IMR-90 (cell line): ENCODE measurements around the gene MARCO. TPM values are rescaled to one million over a fixed set of nuclear protein-coding genes. Genes with fewer than 3 reads are reported as not detected.

Source experiments
- ATAC-seq: fragments of 200-7000 bp; cut with Tn5 transposase; 2 replicates; pipeline ENCODE4 v1.9.1; 2020; ENCODE audit warnings: low read depth, mild to moderate bottlenecking, moderate library complexity
- BruUV-seq: library from RNA; stranded (reverse); fragments of 400-500 nt; replicated peaks from 2 replicates; lab custom pipeline; 2021; lab: Mats Ljungman, UMichigan
- CTCF ChIA-PET: fragments of 300-600 bp; formaldehyde crosslinking; extraction: SDS; loops from one replicate; lab custom pipeline; 2021; ENCODE audit warnings: antibody characterized with exemption; lab: Yijun Ruan, JAX
- POLR2A ChIA-PET: fragments of 300-600 bp; sonication (Branson Sonifier 250); formaldehyde crosslinking; loops from one replicate; lab custom pipeline; 2022; ENCODE audit warnings: antibody characterized with exemption; ENCODE audit not compliant: unreplicated experiment; lab: Charles Lee
- DNase-seq: peaks from one replicate; pipeline ENCODE4 v3.0.0; 2013
- H2AFZ ChIP-seq: replicated peaks from 2 replicates; pipeline ENCODE3; 2013; ENCODE audit warnings: low read length, mild to moderate bottlenecking; ENCODE audit not compliant: poor library complexity
- H2AK5ac ChIP-seq: 2 replicates; pipeline ENCODE4 v1.6.1; 2013; ENCODE audit warnings: low read depth, low read length, inconsistent platforms
- H2AK9ac ChIP-seq: replicated peaks from 2 replicates; pipeline ENCODE3; 2013; ENCODE audit warnings: mild to moderate bottlenecking, low read depth, low read length, moderate library complexity; ENCODE audit not compliant: poor library complexity
- H2BK120ac ChIP-seq: 2 replicates; pipeline ENCODE4 v1.6.1; 2013; ENCODE audit warnings: low read depth, low read length, inconsistent platforms
- H2BK15ac ChIP-seq: 3 replicates; pipeline ENCODE4 v1.6.1; 2013; ENCODE audit warnings: low read depth, low read length, inconsistent platforms
- H2BK20ac ChIP-seq: 2 replicates; pipeline ENCODE4 v1.6.1; 2013; ENCODE audit warnings: low read depth, mild to moderate bottlenecking, inconsistent platforms, low read length, moderate library complexity
- H2BK5ac ChIP-seq: 2 replicates; pipeline ENCODE4 v1.6.1; 2013; ENCODE audit warnings: mild to moderate bottlenecking, low read depth, low read length, inconsistent platforms; ENCODE audit not compliant: poor library complexity, severe bottlenecking
- H3K14ac ChIP-seq: replicated peaks from 2 replicates; pipeline ENCODE4 v1.6.1; 2013; ENCODE audit warnings: low read depth, low read length, inconsistent platforms
- H3K18ac ChIP-seq: 2 replicates; pipeline ENCODE4 v1.6.1; 2013; ENCODE audit warnings: low read depth, low read length, control low read depth
- H3K23ac ChIP-seq: 2 replicates; pipeline ENCODE4 v1.6.1; 2013; ENCODE audit warnings: low read depth, low read length, inconsistent platforms
- H3K27ac ChIP-seq: 2 replicates; pipeline ENCODE4 v1.5.1; 2013; ENCODE audit warnings: mild to moderate bottlenecking, control low read depth, low read length; ENCODE audit not compliant: insufficient read depth
- H3K27me3 ChIP-seq: 2 replicates; pipeline ENCODE4 v1.6.1; 2013; ENCODE audit warnings: low read length; ENCODE audit not compliant: control insufficient read depth, insufficient read depth
- H3K36me3 ChIP-seq: 2 replicates; pipeline ENCODE4 v1.6.1; 2013; ENCODE audit warnings: low read length, mixed read lengths; ENCODE audit not compliant: control insufficient read depth, insufficient read depth
- H3K4ac ChIP-seq: 2 replicates; pipeline ENCODE4 v1.6.1; 2013; ENCODE audit warnings: low read depth, low read length, inconsistent platforms
- H3K4me1 ChIP-seq: 2 replicates; pipeline ENCODE4 v1.6.1; 2013; ENCODE audit warnings: low read length, mixed read lengths; ENCODE audit not compliant: control insufficient read depth, insufficient read depth
- H3K4me2 ChIP-seq: 2 replicates; pipeline ENCODE4 v1.6.1; 2013; ENCODE audit warnings: low read depth, mild to moderate bottlenecking, control low read depth, low read length, moderate library complexity
- H3K4me3 ChIP-seq: 2 replicates; pipeline ENCODE4 v1.5.1; 2013; ENCODE audit warnings: low read depth, mild to moderate bottlenecking, control low read depth, low read length, moderate library complexity; ENCODE audit not compliant: insufficient read depth
- H3K56ac ChIP-seq: 2 replicates; pipeline ENCODE4 v1.6.1; 2013; ENCODE audit warnings: low read length, inconsistent platforms; ENCODE audit not compliant: insufficient read depth; ENCODE audit errors: extremely low read depth
- H3K79me1 ChIP-seq, 2 experiments: 2 replicates each; pipeline ENCODE4 v1.6.1; 2013; ENCODE audit warnings: low read length in 2 of 2, inconsistent platforms in 1 of 2, low read depth in 1 of 2
- H3K9ac ChIP-seq: 2 replicates; pipeline ENCODE4 v1.6.1; 2013; ENCODE audit warnings: low read depth, low read length, control low read depth
- H3K9me1 ChIP-seq: 2 replicates; pipeline ENCODE4 v1.6.1; 2013; ENCODE audit warnings: low read length, inconsistent platforms; ENCODE audit not compliant: insufficient read depth
- H3K9me3 ChIP-seq: 2 replicates; pipeline ENCODE4 v1.6.1; 2013; ENCODE audit warnings: low read length; ENCODE audit not compliant: control insufficient read depth, insufficient read depth
- H4K20me1 ChIP-seq: 2 replicates; pipeline ENCODE4 v1.6.1; 2013; ENCODE audit warnings: low read length, inconsistent platforms; ENCODE audit not compliant: insufficient read depth
- H4K5ac ChIP-seq: 2 replicates; pipeline ENCODE4 v1.6.1; 2013; ENCODE audit warnings: mild to moderate bottlenecking, low read depth, low read length, control low read depth
- H4K8ac ChIP-seq, 2 experiments: 2 replicates each; pipeline ENCODE4 v1.6.1; 2013; ENCODE audit warnings: low read depth in 2 of 2, low read length in 2 of 2, control low read depth in 1 of 2, inconsistent platforms in 1 of 2
- H4K91ac ChIP-seq: 2 replicates; pipeline ENCODE4 v1.6.1; 2013; ENCODE audit warnings: low read depth, low read length, inconsistent platforms; ENCODE audit not compliant: insufficient read depth
- CEBPB ChIP-seq: IDR thresholded peaks from 2 replicates; pipeline ENCODE4 v1.6.1; 2012; ENCODE audit warnings: low read depth, low read length, improper control_type of control experiment
- MAFK ChIP-seq: IDR thresholded peaks from 2 replicates; pipeline ENCODE4 v1.6.1; 2012; ENCODE audit warnings: low read depth, low read length, improper control_type of control experiment
- POLR2A ChIP-seq: IDR thresholded peaks from 2 replicates; pipeline ENCODE4 v1.6.1; 2012; ENCODE audit warnings: mild to moderate bottlenecking, low read depth, low read length
- WGBS, 2 experiments: methylation state at CpG; one replicate each; pipeline versions ENCODE4 v1.1.5 to v1.1.7; 2013; ENCODE audit warnings: missing lambda C conversion rate in 2 of 2; ENCODE audit not compliant: insufficient read length in 1 of 2; ENCODE audit errors: extremely low coverage in 2 of 2; 5-methylcytosine and 5-hydroxymethylcytosine counted together
- dilution Hi-C: fragments of 300-500 bp; cut with HindIII; formaldehyde crosslinking; loops from one replicate; pipeline ENCODE4 v1.14.3; 2018; ENCODE audit warnings: low sequenced_read_pairs; ENCODE audit not compliant: unreplicated experiment
- in situ Hi-C: fragments of 300-500 bp; cut with MboI; formaldehyde crosslinking; loops from 3 replicates; pipeline ENCODE4 v1.14.3; 2019; ENCODE audit warnings: low sequenced_read_pairs, inconsistent platforms, mixed read lengths
- intact Hi-C: fragments of 100-400 bp; cut with micrococcal nuclease; formaldehyde crosslinking; loops from 2 replicates; pipeline ENCODE4 v1.10.0; 2022
- polyA plus RNA-seq, 3 experiments: library from polyadenylated mRNA; depleted of rRNA; stranded (reverse); fragments of >200 nt; gene quantifications; 2 replicates each; pipeline ENCODE4 v1.2.3, GENCODE V29; 2012; ENCODE audit warnings: low replicate concordance in 1 of 3
- total RNA-seq: library from RNA; depleted of rRNA; stranded (reverse); fragments of >200 nt; gene quantifications from 2 replicates; pipeline ENCODE4 v1.2.3, GENCODE V29; 2012

The MARCO gene
- total and polyA plus RNA-seq, 2 of the 4 experiments (the other 2 are of a cell fraction) = not detected

DNA sequence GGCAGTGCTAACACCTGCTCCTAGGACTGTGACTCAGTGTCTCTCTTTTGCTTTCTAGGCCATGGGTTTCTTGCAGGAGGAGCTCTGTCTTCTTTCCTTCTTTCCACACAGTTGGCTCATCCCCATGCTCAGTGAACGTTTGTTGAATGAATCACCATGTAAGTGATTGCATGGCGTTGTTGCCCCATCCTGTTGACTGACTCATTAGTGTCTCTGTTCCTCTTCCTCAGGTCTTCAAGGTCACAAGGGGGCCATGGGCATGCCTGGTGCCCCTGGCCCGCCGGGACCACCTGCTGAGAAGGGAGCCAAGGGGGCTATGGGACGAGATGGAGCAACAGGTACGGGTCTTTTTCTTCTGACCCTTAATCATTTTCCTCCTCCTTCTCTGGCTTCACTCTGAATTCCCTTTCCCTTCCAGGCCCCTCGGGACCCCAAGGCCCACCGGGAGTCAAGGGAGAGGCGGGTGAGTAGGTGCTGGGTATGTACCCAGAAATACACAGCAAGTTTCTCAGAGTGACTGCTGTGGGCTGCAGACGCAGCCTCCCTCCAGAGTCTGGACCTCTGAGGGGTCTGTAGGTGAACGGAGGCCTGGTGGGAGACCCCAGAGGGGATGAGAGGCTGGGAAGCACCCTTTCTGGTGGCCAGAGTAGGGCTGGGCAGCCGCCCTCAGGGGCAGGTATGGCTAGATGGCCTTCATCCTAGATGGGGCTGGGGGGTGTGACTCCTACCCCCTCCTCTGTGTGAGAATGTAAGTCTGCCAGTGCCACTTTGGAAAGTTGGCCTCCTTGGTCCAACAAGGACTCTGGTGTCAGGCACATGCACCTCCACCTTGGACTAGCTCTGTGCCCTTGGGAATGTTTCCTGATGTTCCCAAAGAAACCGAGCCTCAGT lies 32.4 kb downstream of the MARCO start:
- no peak overlapping the region for H3K9ac ChIP-seq
- intact Hi-C loops (no loop called here), dilution Hi-C loops (no loop called here), in situ Hi-C loops (no loop called here)
- no peak overlapping the region for H2AFZ ChIP-seq
- no peak overlapping the region for H3K14ac ChIP-seq
- H3K9me3 ChIP-seq = no peaks in the 10 kb centered on the region
- H3K4me1 ChIP-seq = no peaks in the 10 kb centered on the region
- DNase-seq (peak; percentile 17), ATAC-seq (no peak)
- no peaks in the 10 kb centered on the region for H4K20me1 ChIP-seq
- no peak overlapping the region for H3K4ac ChIP-seq
- H2BK120ac ChIP-seq = no peak overlapping the region
- no peak overlapping the region for H3K23ac ChIP-seq
- H3K27me3 ChIP-seq = no peaks in the 10 kb centered on the region
- H3K4me2 ChIP-seq = no peak overlapping the region
- H4K8ac ChIP-seq = no peak overlapping the region
- no peak overlapping the region for H2AK5ac ChIP-seq
- no peak overlapping the region for H2BK15ac ChIP-seq
- no peaks in the 10 kb centered on the region for H3K79me1 ChIP-seq
- ChIA-PET CTCF (no interaction called here), POLR2A (no interaction called here)
- no peaks in the 10 kb centered on the region for H3K36me3 ChIP-seq
- H3K27ac ChIP-seq = no peak overlapping the region
- no peak for TF ChIP-seq MAFK
- TF ChIP-seq CEBPB = peak; percentile 63
- no peak for TF ChIP-seq POLR2A
- no peak overlapping the region for H3K56ac ChIP-seq
- H2AK9ac ChIP-seq = no peak overlapping the region
- no peak overlapping the region for H3K18ac ChIP-seq
- no peak overlapping the region for H4K91ac ChIP-seq
- H4K5ac ChIP-seq = no peak overlapping the region
- WGBS, 2 experiments = 56% methylated on average over 2 of the region's 13 CpGs; no CpG with 5 or more reads in 1 of the 2 experiments
- no peak overlapping the region for H3K4me3 ChIP-seq
- no peak overlapping the region for H2BK5ac ChIP-seq
- no TSS peak for BruUV-seq
- H2BK20ac ChIP-seq = no peak overlapping the region
- no peaks in the 10 kb centered on the region; the same call in 1 of the 2 replicates for H3K9me1 ChIP-seq
